ENCODE data around the gene POPDC2. TPM values are rescaled to one million over a fixed set of nuclear protein-coding genes. Genes with fewer than 3 reads are reported as not detected.

Gene POPDC2
- total RNA-seq, 4 donors from 2014 or later = 19.7 to 98.2 (median 67.6) TPM

- peak; percentile 51 for ATAC-seq
- TF ChIP-seq CTCF (IDR thresholded peaks at IDR 0.05) (no peak), POLR2AphosphoS5 (IDR thresholded peaks at IDR 0.05) (peak; percentile 21), POLR2A (IDR thresholded peaks at IDR 0.05) (no peak)
- Histone ChIP-seq H3K4me1 (peaks cover 3 to 47% (median 9%) of the 10 kb centered on the region in 3 donors), H3K4me3 (no peak overlapping the region), H3K9me3 (no peaks in the 10 kb centered on the region), H3K36me3 (peaks cover 0 to 40% of the 10 kb centered on the region in 2 donors), H3K27ac (peak overlapping the region in 3 of 4 donors; percentile 45 to 54 (median 51)), H3K27me3 (no peaks in the 10 kb centered on the region)
- WGBS, 2 donors (ENCODE audit: low coverage in 1 of 2) = 46 to 60% methylated on average over 4 to 5 of the region's 7 CpGs
Observed at GRCh38 chr3:119652306-119653033, 7.9 kb downstream of the POPDC2 start.

DNA sequence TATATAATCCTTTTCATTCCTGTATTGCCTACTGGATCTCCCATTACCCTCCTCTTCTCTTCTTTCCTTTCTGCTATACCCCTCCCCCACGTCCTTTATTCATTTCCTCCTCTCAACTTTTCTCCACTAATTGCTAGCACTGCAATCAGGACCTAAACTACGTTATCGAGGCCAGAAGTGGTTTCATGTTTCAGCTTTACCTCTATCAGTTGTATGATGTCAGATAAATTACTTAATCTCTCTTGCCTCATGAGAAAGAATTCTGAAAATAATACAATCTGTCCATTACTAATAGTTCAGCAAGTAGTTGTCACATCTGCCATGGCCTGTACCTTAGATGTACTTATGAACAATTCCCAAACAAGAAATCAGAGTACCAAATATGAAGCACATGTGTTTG, 10.6 kb downstream of the POPDC2 start:
- Histone ChIP-seq H3K36me3 (peaks cover 0 to 56% of the 10 kb centered on the region in 2 donors), H3K9me3 (no peaks in the 10 kb centered on the region), H3K27me3 (no peaks in the 10 kb centered on the region), H3K4me3 (no peak overlapping the region), H3K4me1 (peaks cover 5 to 48% (median 9%) of the 10 kb centered on the region in 3 donors), H3K27ac (peak overlapping the region in 2 of 4 donors; percentile 57 to 66)
- TF ChIP-seq POLR2AphosphoS5 (IDR thresholded peaks at IDR 0.05) = no peak
- no peak for TF ChIP-seq CTCF (IDR thresholded peaks at IDR 0.05)
- TF ChIP-seq EP300 (IDR thresholded peaks at IDR 0.05) = no peak
- no peak for TF ChIP-seq POLR2A (IDR thresholded peaks at IDR 0.05)
- WGBS, 2 donors (ENCODE audit: low coverage in 1 of 2) = 36 to 40% methylated on average over 3 of the region's 3 CpGs
- no peak for ATAC-seq

GRCh38 chr3:119647843-119648575, 12.4 kb downstream of the POPDC2 start:
- ATAC-seq = peak; percentile 9
- H3K9me3 ChIP-seq = no peaks in the 10 kb centered on the region
- 36 to 42% methylated on average over 7 to 11 of the region's 12 CpGs for WGBS, 2 donors (ENCODE audit: low coverage in 1 of 2)
- peaks cover 0 to 52% of the 10 kb centered on the region in 2 donors for H3K36me3 ChIP-seq
- H3K27me3 ChIP-seq = no peaks in the 10 kb centered on the region
- H3K27ac ChIP-seq = peak overlapping the region; percentile 11 to 85 (median 69)
- no peak overlapping the region for H3K4me3 ChIP-seq
- H3K4me1 ChIP-seq = peaks cover 5 to 48% (median 9%) of the 10 kb centered on the region in 3 donors
- TF ChIP-seq POLR2AphosphoS5 (IDR thresholded peaks at IDR 0.05) (peak; percentile 7), EP300 (IDR thresholded peaks at IDR 0.05) (no peak)

GRCh38 chr3:119647171-119647570, 13.2 kb downstream of the POPDC2 start:
- Histone ChIP-seq H3K4me1 (peaks cover 5 to 41% (median 9%) of the 10 kb centered on the region in 3 donors), H3K27me3 (no peaks in the 10 kb centered on the region), H3K9me3 (no peaks in the 10 kb centered on the region), H3K4me3 (no peak overlapping the region), H3K27ac (peak overlapping the region; percentile 11 to 85 (median 69)), H3K36me3 (peaks cover 0 to 52% of the 10 kb centered on the region in 2 donors)
- no peak for TF ChIP-seq CTCF (IDR thresholded peaks at IDR 0.05)
- TF ChIP-seq POLR2A (IDR thresholded peaks at IDR 0.05) = no peak
- peak; percentile 38 for TF ChIP-seq POLR2AphosphoS5 (IDR thresholded peaks at IDR 0.05)
- no peak for TF ChIP-seq EP300 (IDR thresholded peaks at IDR 0.05)
- ATAC-seq = peak; percentile 40
- WGBS, 2 donors (ENCODE audit: low coverage in 1 of 2) = 80 to 83% methylated on average over 1 to 2 of the region's 2 CpGs

GRCh38 chr3:119645813-119646212, 14.6 kb downstream of the POPDC2 start:
- TF ChIP-seq POLR2AphosphoS5 (IDR thresholded peaks at IDR 0.05) = no peak
- TF ChIP-seq CTCF (IDR thresholded peaks at IDR 0.05) = no peak
- TF ChIP-seq POLR2A (IDR thresholded peaks at IDR 0.05) = no peak
- no peak for TF ChIP-seq EP300 (IDR thresholded peaks at IDR 0.05)
- no peaks in the 10 kb centered on the region for H3K9me3 ChIP-seq

More at GRCh38 chr3:119645813-119646212, 14.6 kb downstream of the POPDC2 start:
- no peak for ATAC-seq
- H3K4me3 ChIP-seq = no peak overlapping the region
- peaks cover 5 to 38% (median 9%) of the 10 kb centered on the region in 3 donors for H3K4me1 ChIP-seq
- WGBS, 2 donors (ENCODE audit: low coverage in 1 of 2) = 88 to 100% methylated on average over 1 of the region's 1 CpG
- H3K27ac ChIP-seq = peak overlapping the region in 2 of 4 donors; percentile 64 to 66
- no peaks in the 10 kb centered on the region for H3K27me3 ChIP-seq
- peaks cover 0 to 63% of the 10 kb centered on the region in 2 donors for H3K36me3 ChIP-seq
